ENCODE results near the gene FAM149B1.

- TF ChIP-seq GATA3 (IDR thresholded peaks at IDR 0.05; ENCODE audit: low read depth, low read length), result no peak
- TF ChIP-seq GATA2 (IDR thresholded peaks at IDR 0.05; ENCODE audit: low read depth, low read length), result no peak
Observed at GRCh38 chr10:73119457-73119856, 48.5 kb upstream of the FAM149B1 start.

All from SH-SY5Y (cell line).